Activated T-cell treated with anti-CD3 and anti-CD28 coated beads for 48 hours (primary cell): ENCODE results near the gene SLC5A5.
A peak's percentile ranks its signal among the peaks of the same experiment; 100 is the strongest.
"Not testable (repeated sequence)": the region's sequence is repeated elsewhere in the genome, so short reads cannot be mapped to it uniquely, and the experiment has no call there.

Experiments
- DNase-seq: peaks from one replicate; pipeline ENCODE4 v3.0.0-alpha.2; 2020; ENCODE audit warnings: low read depth

The SLC5A5 gene

DNA sequence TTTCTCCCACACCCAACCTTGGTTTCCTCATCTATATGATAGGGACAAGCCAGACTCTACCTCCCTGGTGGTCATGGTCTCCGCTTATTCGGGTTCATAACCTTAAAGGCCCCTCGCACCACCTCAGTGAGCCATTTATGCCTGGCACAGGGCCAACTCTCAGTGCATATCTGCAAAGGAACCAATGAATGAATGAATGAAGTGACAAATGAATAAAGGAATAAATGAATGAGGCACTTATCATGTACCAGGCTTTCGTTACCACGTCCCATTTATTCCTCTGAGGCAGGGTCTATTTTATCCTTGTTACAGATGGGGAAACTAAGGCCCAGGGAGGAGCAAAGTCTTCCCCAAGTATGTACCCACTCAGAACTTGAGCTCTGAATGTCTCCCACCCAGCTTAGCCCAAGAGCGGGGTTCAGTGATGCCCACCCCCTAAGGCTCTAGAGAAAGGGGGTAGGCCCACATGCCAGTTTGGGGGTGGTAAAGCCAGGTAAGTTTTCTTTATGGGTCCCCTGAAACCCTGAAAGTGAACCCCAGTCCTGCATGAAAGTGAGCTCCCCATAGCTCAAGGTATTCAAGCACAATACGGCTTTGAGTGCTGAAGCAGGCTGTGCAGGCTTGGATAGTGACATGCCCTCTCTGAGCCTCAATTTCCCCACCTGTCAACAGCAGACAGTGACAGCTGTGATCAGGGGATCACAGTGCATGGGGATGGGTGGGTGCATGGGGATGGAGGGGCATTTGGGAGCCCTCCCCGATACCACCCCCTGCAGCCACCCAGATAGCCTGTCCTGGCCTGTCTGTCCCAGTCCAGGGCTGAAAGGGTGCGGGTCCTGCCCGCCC lies 490 bp upstream of the SLC5A5 start:
- no peak for DNase-seq

DNA sequence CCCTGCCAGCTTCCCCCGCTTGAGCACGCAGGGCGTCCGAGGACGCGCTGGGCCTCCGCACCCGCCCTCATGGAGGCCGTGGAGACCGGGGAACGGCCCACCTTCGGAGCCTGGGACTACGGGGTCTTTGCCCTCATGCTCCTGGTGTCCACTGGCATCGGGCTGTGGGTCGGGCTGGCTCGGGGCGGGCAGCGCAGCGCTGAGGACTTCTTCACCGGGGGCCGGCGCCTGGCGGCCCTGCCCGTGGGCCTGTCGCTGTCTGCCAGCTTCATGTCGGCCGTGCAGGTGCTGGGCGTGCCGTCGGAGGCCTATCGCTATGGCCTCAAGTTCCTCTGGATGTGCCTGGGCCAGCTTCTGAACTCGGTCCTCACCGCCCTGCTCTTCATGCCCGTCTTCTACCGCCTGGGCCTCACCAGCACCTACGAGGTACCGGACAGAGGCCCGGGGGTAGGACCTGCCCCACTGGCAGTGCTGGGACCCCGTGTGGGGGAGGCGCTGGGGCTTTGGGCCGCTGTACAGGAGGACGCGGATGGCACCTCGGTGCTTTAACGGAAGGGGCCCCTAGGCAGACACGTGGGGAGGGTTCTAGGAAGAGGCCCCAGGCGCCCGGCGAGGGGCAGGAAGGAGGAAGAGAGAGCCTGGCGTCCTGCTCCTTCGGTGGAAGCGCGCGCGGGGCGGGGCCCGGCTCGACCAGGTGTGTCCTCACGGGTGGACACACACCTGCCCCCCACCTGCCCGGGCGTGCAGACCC lies 681 bp downstream of the SLC5A5 start:
- no peak for DNase-seq

DNA sequence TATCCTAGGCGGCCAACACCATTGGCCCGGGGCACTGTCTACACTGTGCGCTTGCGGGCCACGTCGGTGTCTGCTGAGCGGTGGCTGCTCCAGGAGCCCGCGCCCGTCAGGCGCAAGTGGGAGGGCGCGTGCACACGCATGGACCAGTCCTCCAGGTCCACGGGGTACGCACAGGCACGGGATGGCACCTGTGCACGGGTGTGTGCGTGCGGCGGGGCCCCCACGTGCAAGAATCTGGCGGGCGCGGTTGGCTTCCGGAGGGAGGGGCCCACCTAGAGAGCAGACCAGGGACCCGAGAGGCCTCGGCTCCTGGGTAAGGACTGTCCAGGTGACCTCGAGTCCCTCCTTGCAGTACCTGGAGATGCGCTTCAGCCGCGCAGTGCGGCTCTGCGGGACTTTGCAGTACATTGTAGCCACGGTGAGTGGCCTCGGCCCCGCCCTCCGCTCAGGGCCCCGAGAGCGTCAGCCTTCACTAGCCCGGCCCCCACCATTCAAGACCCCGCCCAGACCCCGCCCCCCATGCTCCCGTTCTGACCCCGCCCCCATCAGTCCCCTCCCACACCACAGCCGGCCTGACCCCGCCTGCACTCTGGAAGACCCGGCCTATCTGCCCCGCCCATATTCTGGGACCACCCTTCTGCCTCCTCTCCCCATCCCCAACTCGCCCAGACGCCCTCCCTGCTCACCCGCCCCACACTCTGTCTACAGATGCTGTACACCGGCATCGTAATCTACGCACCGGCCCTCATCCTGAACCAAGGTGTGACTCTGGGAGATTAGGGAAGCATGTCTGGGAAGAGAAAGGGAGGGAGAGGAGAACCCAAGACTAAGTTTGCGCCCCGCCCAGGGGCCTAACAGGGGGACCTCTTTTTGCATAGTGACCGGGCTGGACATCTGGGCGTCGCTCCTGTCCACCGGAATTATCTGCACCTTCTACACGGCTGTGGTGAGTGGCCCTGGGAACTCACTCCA lies 2.3 kb downstream of the SLC5A5 start:
- DNase-seq: peak; percentile 68

DNA sequence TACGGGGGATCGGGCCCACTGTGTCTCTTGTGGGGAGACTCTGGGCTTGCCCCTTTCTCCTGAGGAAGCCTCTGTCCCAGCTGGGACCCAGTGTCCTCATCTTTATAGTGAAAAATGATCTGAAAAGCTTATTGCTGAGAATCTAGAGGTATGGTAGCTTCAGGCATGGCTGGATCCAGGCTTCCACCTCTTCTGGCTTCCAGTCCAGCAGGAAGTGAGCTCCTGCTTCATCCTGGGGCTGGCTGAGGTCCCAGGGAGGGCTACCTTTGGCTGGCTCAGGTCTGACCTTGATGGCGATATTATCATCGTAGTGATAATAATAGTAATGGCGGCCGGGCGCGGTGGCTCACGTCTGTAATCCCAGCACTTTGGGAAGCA lies 3.0 kb downstream of the SLC5A5 start:
- no peak for DNase-seq

DNA sequence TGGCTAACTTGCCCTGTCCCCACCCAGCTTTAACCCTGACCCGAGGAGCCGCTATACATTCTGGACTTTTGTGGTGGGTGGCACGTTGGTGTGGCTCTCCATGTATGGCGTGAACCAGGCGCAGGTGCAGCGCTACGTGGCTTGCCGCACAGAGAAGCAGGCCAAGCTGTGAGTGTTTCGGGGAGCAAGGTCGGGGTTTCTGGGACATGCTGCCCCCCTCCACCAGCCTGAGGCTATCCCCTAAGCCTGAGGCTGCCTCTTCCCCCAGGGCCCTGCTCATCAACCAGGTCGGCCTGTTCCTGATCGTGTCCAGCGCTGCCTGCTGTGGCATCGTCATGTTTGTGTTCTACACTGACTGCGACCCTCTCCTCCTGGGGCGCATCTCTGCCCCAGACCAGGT lies 6.0 kb downstream of the SLC5A5 start:
- DNase-seq: no peak

DNA sequence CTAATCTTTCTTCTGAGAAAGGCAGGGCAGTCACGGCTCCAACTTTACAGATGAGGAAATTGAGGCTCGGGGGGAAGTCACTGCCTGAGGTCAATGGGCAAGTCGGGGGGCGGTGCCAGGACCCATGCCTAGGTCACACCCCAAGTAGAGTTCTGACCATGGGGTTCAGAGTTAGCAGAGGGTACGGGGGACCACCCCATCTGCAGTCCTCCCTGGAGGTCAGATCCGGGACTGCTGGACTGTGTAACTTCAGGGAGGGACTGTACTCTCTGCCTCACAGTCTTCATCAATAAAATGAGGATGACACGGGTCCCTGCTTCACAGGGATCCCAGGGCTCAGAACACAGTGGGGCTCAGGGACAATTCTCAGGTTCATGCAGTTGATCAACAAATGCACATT lies 7.7 kb downstream of the SLC5A5 start:
- no peak for DNase-seq

DNA sequence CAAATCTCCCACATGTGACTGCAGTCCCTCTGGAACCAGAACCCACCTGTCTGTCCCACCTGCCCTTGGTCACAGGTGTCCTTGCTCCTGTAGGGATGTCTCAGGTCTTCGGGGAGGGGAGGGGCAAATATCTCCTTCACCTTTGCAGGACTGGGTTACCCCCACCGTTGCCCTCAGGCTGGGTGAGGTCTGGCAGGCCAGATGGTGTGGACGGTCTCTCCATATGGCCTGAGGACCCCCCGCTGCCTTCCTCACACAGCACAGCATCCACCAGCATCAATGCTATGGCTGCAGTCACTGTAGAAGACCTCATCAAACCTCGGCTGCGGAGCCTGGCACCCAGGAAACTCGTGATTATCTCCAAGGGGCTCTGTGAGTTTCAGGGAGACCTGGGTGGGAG lies 10.0 kb downstream of the SLC5A5 start:
- no peak for DNase-seq

DNA sequence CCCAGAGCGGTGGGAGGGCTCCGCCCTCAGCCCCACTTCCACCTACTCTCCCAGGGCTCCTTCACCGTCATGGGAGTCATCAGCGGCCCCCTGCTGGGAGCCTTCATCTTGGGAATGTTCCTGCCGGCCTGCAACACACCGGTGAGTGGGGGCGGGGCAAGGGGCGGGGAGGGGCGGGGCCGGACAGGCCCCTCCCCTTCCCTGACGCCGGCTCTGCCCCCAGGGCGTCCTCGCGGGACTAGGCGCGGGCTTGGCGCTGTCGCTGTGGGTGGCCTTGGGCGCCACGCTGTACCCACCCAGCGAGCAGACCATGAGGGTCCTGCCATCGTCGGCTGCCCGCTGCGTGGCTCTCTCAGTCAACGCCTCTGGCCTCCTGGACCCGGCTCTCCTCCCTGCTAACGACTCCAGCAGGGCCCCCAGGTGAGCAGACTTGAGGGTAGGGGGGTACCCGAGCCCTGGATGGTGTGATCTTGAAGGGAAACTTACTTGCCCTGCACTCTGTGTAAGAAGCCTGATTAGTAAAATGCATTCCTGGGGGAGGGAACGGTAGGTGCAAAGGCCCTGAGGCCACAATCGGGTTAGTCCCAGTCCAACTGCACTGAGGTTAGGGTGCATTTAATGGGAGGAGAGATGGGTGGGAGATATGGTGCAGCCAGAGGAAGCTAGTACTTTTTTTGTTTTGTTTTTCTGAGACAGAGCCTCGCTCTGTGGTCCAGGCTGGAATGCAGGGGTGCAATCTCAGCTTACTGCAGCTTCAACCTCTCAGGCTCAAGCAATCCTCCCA lies 12.1 kb downstream of the SLC5A5 start:
- no peak for DNase-seq

DNA sequence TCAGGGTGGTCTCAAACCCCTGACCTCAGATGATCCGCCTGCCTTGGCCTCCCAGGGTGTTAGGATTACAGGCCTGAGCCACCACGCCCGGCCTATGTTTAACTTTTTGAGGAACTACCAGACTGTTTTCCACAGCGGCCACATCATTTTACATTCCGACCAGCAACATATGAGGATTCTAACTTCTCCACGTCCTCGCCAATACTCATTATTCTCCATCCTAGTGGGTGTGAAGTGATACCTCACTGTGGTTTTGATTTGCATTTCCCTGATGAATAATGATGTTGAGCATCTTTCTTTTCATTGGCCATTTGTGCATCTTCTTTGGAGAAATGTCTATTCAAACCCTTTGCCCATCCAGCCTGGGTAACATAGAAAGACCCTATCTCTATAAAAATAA lies 14.8 kb downstream of the SLC5A5 start:
- DNase-seq: no peak

DNA sequence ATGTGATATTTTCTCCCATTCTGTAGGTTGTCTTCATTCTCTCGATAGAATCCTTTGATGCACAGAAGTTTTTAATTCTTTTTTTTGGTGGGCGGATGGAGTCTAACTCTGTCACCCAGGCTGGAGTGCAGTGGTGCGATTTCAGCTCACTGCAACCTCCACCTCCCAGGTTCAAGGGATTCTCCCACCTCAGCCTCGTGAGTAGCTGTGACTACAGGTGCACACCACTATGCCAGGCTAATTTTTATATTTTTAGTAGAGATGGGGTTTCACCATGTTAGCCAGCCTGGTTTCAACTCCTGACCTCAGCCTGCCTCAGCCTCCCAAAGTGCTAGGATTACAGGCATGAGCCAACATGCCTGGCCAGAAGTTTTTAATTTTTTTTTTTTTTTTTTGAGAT lies 15.5 kb downstream of the SLC5A5 start:
- DNase-seq: not testable (repeated sequence)

DNA sequence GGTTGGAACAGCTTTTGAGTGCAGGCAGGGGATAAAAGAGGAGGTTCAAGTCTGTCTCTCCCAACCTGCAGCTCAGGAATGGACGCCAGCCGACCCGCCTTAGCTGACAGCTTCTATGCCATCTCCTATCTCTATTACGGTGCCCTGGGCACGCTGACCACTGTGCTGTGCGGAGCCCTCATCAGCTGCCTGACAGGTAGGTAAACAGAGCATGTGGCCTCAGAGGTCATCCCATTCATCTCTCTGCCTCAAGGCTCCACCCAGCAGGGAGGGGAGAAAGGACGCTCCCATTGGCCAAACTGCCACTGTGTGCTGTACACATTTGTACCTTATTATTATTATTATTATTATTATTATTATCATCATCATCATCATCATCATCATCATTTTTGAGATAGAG lies 16.5 kb downstream of the SLC5A5 start:
- no peak for DNase-seq

DNA sequence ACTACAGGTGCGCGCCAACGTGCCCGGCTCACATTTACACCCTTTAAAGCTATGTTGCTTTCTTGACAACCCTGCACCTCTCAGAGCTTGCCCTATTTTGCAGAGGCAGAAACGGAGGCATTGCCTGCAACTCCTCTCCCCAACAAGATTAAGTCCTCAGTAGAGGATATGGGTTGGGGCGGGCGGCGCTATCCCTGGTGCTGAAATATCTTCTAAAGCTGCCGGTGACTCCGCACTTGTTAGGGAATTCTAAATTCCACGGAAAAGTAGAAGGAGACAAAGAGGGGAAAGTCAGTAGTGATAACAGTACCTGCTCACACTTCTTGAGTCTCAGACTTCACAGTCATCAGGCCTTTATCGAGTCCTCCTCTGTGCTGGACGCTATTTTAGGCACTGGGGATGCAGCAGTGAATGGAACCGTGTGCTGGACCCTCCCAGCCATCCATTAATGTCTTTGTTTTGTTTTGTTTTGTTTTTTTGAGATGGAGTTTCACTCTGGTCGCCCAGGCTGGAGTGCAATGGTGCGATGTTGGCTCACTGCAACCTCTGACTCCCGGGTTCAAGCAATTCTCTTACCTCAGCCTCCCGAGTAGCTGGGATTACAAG lies 18.0 kb downstream of the SLC5A5 start:
- no peak for DNase-seq

DNA sequence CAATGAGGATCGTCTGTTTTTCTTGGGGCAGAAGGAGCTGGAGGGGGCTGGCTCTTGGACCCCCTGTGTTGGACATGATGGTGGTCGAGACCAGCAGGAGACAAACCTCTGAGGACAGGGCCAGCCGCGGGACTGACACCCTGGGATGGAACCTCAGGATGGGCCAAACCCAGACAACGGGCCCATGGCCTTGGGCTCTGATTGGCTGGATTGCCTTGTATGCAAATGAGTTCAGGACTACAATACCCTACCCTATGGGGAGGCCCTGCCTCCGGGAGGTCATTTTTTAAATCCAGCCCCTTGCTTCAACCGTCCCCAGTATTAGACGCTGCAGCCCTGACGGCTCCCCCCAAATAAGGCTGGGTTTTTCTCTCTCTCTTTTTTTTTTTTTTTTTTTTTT lies 22.0 kb downstream of the SLC5A5 start:
- DNase-seq: no peak

DNA sequence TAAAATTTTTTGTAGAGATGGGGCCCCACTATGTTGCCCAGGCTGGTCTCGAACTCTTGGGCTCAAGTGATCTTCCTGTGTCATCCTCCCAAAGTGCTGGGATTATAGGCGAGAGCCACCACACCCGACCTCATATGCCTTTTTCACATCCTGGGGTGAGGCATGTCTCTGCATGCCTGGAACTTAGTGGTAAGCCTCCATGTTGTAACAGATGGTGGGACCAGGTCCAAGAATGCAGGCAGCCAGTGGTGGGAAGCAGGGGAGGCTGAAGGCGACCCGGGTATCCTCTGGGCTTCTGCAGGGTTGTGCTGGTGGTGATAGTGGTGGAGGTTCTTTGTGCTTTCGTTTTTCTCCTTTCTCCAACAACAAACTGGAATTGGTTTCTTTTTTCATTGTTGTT lies 31.0 kb downstream of the SLC5A5 start:
- DNase-seq: no peak

DNA sequence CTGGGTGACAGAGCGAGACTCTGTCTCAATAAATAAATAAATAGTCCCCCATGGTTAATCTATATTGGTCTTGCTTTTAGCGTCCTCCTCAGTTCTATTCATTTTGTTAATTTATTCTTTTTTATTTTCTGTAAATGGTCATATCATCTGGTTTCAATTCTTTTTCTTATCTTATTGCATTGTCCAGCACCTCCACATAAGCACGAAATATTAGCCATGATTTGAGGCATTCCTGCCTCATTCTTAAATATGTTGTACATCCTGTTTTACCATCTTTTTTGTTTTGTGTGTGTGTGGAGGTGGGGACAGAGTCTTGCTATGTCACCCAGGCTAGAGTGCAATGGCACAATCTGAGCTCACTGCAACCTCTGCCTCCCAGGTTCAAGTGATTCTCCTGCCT lies 36.5 kb downstream of the SLC5A5 start:
- no peak for DNase-seq

DNA sequence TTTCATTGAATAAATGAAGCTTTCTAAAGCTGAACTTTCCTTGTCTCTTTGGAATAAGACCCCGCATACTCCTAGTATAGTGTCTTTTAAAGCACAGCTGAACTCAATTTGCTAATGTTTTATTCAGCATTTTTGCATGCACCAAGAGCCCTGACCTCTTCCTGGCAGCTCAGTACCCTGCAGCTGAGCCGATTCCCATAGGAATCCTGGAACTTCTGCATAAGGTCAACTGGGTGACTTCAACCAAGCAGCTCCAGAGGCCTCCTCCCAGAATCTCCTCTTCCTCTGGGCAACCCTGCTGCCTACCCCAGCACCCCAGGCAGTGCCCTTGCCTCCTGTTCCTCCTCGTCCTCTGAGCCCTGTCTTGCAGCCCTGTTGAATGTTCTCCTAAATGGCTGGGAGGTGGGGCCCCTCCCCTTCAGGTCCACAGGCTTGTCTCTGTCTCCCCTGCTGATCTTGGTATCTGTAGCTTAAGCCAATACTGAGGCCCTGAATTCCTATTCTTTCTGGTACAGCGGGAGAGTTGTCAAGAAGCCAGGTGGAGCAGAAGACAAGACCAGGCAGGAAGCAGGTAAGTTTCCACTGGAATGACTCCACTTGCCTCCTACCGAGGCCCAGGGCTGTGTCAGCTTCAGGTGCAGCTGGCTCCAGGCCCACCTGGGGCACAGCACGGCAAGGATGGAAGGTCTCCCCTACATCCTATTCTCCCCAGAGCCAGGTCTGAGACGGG lies 37.4 kb downstream of the SLC5A5 start:
- no peak for DNase-seq

DNA sequence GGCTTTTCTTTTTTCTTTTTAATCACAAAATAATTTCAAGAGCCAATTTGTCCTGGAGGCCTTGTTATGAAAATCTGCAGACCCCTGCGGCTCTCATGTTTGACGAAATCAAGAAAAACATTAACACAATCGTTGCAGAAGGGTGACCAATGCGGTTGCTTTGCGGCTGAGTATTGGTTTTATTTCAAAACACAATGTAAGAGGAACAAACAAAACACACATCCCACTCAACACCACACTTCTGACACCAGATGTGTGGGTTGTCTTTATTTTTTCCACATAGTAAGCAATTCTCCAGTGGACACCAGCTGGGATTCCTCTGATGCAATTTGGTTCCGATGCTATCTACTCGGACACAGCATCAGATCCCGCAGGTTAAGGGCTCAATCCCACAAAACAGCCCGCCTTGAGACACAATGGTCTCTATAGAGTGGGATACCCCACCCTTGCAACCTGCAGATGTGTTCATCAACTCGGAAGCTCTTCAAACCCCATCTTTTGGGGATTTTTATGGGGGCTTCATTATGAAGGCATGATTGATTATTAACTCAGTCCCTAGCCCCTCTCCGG lies 39.1 kb downstream of the SLC5A5 start:
- DNase-seq: no peak

DNA sequence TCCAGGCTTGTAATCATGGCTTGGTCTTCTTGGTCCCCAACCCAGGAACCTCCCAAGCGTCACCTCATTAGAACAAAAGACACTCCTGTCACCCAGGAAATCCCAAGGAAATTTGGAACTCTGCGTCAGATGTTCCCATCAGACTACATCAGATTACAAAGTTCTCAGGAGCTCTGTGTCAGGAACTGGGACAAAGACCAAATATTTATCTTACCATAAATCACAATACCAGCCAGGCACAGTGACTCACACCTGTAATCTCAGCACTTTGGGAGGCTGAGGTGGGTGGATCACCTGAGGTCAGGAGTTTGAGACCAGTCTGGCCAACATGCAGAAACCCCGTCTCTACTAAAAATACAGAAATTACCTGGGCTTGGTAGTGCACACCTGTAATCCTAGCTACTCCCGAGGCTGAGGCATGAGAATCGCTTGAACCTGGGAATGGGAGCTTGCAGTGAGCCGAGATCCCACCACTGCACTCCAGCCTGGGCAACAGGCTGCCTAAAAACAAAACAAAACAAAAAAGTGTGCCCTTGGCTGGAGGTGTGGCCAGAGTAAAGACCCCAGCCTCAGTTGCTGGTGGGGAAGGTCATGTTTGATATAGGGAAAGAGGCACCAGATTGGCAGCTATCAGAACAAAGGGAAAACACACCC lies 44.3 kb downstream of the SLC5A5 start:
- DNase-seq: no peak

DNA sequence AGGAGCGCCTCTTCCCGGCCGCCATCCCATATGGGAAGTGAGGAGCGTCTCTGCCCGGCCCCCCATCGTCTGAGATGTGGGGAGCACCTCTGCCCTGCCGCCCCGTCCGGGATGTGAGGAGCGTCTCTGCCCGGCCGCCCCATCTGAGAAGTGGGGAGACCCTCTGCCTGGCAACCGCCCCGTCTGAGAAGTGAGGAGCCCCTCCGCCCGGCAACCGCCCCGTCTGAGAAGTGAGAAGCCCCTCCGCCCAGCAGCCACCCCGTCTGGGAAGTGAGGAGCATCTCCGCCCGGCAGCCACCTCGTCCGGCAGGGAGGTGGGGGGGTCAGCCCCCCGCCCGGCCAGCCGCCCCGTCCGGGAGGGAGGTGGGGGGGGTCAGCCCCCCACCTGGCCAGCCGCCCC lies 46.4 kb downstream of the SLC5A5 start:
- not testable (repeated sequence) for DNase-seq

DNA sequence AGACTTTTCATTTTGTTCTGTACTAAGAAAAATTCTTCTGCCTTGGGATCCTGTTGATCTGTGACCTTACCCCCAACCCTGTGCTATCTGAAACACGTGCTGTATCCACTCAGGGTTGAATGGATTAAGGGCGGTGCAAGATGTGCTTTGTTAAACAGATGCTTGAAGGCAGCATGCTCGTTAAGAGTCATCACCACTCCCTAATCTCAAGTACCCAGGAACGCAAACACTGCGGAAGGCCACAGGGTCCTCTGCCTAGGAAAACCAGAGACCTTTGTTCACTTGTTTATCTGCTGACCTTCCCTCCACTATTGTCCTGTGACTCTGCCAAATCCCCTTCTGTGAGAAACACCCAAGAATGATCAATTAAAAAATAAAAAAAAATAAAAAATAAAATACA lies 47.4 kb downstream of the SLC5A5 start:
- DNase-seq: not testable (repeated sequence)
